ENCODE data around the gene TOP2B. TPM values are rescaled to one million over a fixed set of nuclear protein-coding genes. Genes with fewer than 3 reads are reported as not detected.

TOP2B gene
- total RNA-seq, 1 donor from 2014 or later: 52.7 TPM

DNA sequence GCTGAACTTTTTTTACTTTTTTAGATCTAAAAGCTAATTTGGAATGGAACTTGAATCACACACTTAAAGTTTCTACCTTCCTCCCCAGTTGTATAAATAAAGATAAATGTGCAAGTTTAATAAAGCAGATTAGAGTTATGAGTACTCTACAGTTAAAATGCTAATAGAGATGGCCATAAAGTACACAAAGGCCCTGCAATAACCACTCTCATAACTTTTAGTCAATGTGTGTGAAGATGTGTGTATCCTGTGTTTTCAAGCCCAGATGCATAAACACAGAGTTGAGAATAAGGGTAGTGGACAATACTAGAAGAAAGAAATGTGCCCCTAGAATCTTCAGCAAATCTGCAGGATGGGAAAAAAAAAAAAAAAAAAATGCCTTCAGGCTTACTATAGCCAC is 45.3 kb downstream of the TOP2B start:
- no peak for ATAC-seq

DNA sequence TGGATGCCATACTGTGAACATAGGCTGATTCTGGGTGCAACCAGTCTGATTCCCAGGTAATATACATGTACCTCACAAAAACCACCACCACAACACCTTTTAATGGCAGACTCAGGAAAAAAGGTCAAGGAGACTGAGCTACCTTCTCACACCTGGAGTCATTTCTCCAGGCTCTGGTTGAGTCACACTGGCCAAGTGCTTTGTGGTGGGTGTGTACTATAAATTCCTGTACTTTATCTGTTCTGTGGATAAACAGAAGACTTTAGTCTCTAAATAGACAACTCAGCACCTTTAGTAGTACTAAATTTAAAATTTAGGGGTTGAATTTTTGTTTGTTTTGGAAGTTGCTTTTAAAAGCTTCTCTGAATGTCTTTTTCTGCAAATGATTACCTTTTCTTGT is 46.7 kb downstream of the TOP2B start:
- ATAC-seq: no peak

DNA sequence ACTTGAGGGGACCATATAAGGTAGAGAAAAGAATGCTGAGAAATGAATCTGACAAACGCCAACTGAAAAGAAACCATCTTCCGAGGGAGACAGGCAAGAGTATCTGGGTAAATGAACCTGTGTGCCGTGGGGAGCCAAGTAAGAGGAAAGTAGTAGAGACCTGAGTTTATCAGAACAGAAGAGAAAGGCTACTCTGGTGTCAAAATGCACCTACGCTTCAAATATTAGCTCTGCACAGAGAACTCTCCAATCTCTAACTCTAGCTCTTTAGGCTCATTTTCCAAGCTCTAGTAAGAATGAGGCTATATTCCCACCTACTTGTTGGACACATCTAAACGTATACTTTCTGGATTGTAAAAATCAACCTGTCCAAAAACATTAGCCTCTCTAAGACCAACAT is 53.5 kb downstream of the TOP2B start:
- no peak for ATAC-seq

DNA sequence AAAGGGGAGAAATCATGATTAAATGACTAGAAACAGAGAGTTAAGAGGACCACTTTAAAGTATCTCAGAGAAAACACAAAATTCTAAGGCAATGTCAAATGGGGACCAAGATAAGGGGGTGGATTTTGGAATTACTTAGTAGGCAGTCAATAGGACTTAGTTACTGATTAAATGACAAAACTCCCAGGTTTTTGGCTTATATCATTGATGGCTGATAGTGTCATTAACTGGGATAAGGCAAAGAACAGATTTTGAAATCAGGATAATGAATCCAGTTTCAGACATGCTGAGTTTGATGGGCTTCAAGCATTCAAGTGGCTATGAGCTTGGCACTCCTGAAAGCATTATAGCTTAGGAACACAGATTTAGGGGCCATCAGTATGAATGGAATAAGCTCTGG is 53.9 kb downstream of the TOP2B start:
- ATAC-seq: no peak

DNA sequence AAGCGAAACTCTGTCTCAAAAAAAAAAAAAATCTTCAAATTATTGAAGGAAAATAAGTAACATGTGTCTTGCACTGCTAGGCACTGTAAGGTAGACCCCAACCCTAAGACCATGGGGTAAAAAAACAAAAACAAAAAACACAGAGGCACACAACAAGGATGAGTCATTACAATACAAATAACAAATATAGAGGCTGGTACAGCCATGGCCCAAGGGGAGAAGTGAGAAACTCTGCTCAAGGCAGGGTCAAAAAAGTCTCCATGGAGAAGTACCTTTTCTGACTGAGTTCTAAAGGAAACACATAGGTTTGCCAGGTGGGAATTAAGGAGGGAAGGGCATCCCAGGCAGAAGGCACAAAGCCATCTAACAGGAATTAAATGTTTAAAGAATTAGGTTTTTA is 54.5 kb downstream of the TOP2B start:
- ATAC-seq: no peak

DNA sequence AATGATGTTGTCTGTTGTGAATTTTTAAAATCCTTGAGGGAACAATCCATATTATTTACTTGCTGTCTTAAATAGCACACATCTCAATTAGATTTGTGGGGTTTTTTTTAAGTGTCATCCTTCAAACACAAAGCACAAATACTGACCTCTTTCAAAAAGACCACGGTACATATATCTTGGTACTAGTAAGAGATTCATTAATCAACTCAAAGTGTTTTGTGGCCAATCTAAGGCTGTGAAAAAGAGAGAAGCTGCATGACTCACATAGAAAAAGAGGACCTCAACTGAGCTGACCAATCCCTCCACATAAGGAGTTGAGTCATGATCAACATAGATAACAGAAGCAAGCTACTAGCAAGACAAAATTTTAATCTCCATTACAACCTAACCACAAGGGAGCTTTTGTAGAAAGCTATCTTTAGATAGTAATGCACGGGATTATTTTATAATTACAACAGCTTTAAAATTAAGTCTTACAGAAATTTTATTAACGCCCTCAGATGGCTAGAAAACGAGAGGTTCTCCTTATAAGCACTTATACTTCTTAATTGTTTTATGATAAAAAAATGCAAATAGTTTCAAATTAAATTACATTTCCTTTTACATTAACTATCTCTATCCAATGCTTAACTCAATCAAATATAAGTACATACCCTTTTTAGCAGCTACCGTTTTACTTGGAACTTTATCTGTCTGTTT is 60.5 kb downstream of the TOP2B start:
- ATAC-seq: no peak

DNA sequence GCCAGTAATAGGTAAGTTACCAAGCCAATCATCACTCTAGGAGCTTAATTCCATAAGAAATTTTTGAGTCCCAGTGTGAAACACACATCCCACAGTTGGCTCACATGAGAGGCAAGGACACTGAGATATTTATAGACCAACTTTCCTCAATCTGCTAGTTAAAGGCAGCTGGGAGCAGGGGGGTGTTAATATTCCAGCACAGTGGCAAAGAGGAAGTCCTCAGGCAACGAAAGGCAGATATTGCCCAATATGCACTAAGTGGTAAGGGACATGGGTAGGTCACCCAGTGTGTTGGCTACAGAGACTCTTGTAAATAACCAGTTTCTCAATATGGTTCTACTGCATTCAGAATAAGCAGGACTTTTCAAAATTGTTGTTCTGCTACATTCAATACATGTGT is 61.0 kb downstream of the TOP2B start:
- peak; percentile 36 for ATAC-seq

DNA sequence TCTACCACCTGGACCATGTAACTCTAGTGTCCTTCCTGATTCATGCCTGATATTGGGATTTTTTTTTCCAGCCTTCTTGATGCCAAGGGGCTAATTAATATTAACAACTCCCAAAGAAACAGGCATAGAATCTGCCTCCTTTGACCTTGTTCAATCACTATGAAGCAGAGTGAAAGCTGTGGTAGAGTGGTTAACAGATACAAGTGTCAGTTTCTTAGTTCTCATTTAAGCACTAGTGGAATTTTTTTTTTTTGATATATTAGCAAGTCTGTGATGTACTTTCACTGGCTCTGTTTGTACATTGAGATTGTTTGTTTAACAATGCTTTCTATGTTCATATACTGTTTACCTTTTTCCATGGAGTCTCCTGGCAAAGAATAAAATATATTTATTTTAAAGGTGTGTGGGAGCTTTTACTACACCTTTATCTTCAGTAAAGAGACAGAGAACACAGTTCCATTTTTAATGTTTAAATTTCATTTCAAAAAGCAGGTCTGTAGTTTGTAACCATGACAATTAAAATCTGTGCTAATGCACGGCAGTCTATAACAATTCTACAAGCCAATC is 67.1 kb downstream of the TOP2B start:
- ATAC-seq: no peak

DNA sequence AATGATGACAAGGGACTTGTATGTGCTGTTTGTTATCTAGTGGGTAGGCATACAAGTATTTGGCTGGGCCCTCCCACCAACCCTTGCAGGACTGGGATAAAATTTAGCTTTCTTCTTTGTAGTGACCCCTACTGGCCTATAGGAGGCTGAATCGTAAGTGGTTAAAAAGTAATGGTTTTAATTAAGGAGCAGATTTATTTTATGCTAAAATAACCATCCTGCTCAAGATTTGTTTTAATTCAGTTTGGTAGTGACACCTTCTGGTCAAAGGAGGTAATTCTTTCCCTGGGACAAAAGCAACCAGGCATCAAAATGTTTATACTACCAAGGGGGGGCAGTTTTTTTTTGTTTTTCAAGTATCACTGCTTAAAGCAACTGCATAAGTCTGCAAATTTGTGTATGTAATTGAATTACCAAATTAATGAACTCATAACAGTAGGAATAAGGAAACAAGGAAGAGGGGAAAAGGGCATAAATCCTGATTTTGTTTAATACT is 70.7 kb downstream of the TOP2B start:
- peak; percentile 58 for ATAC-seq

DNA sequence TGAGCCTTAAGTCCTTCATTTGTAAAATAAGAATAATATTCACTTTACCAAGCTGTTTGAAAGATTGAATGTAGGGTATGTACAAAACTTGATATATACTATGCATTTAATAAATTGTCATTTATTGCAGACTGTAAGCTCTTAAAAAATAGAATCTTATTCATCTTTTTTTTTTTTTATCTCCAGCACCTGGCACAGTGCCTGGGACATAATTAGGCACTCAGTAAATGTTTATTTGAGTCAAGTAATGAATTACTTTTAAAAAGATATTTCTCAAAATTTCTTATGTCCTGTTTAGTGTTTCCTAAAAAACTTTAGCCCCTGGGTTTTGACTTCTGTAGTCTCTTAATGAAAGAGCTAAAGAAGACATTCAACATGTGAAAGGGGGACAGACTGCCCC is 71.7 kb downstream of the TOP2B start:
- no peak for ATAC-seq

DNA sequence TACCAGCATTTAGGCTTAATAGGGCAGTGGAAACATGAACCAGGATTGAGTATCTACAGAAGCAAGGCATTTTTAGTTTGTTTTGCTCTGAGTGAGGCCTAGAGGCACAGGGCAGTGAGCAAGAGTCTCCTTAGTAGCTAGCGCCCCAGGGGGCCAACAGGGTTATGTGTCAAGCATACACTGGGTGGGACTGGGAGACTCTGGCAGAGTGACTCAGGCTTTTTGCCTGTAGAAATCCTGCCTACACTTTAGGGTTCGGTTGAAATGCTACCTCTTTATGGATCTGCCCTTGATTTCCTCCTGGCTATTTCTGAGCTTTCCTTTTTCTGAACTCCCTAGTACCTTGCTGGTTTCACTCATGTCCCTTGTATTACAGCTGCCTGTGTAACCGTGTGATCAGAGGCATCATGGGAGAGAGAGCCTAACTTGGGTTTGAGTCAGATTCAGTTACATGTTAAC is 72.2 kb downstream of the TOP2B start:
- peak; percentile 85 for ATAC-seq

DNA sequence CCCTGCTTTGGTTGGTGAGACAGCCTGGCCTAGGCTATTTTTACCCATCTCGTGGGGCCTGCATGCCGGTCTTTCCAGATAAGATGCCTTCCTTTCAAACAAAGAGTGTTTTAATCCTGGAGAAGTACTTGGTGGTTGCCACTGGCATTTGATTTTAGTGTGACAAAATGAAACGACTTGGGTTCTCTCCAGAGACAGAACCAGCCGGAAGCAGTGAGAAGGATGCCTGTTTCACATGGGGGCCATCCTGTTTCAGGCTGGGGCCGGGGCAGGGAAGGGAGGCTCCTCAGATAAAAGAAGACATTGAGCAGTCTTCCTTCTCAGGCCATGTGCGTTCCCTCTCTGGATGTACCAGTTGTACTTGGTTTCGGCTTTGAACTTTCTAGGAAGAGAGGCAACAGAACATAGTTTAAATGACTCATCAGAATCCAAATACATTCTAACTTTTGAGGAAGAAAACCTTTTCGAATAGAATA is 74.9 kb downstream of the TOP2B start:
- ATAC-seq: no peak

DNA sequence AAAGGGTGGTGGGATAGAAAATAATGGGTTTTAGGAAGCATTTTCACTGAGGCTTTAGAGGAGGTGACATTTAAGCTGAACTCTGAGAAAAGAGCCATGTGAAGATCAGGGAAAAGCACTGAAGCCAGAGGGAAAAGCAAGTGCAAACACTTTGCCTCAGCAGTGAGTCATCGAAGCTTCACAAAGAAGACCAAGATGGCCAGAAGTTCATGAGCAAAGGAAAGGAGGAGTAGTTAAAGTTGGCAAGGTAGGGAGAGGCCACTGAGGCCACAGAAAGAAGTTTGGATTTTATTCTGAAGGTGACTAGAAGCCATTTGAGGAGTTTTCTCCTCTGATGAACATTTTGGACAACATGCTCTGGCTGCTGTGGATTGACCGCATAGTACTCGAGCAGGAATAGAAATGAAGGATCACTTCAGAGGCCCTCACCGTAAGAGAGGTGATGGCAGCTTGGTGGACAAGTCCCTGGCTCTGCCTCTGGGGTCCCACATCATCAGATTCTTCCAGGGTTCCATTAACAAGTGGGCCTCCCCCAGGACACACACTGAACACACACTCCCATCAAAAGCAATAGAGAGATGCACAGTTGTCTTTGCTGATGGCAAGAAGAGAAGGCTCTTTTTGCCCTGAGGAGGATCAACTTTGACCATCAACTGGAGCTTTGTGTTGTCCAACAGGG is 75.5 kb downstream of the TOP2B start:
- ATAC-seq: no peak

DNA sequence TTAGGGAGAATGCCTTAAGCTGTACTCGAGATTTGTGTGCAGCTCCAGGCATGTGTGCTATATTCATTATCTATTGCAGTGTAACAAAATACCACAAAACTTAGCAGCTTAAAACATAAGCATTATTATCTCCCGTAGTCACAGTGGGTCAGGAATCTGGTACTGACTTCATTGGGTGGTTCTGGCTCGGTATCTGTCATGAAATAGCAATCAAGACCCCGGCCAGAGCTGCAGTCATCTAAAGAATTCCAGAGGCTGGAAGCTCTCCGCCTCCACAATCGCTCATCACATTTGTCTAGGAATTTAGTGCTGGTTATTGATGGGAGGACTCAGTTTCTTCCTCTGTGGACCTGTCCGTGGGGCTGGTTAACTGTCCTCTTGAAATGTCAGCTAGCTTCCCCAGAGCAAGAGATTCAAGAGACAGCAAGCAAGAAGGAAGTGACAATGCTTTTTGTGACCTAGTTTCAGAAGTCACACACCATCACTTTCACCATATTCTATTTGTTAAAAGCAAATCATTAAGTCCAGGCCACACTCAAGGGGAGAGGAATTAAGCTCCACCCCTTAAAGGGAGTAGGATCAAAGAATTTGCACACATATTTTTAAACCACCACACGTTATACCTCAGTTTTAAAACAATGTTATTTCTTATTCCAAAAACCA is 76.1 kb downstream of the TOP2B start:
- ATAC-seq: no peak

DNA sequence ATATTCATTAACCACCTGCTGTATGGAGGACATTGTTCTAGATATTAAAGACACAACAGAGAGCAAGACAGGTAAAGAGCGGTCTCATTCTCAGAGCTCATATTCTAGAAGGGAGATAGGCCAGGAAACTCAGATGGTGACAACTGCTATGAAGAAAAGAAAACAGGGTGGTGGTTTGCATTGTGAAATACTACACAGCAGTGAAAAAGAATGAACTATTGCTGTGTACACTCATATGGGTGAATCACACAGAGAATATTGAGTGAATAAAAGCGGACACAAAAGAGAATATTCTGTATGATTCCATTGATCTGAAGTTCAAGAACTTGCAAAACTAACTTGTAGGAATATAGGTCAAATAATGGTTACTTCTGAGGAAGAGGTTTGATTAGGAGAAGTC is 76.7 kb downstream of the TOP2B start:
- no peak for ATAC-seq

DNA sequence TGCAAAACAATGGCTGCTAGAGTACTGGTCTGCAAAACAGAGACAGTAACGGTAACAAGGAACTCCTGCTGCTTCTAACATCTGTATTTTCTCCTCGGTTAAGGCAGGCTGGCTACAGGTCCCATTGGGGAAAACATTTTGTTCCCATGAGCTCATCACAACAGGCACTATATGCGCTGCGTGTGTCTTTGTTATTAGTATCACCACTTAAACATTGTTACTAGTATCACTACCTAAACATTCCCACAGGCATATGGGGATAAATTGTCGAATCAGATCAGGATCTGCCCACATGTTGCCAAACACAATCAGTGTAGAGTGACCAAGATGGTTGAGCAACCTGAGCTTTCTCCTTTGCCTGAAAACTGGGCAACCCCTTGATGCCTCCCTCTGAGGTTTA is 77.2 kb downstream of the TOP2B start:
- ATAC-seq: no peak

DNA sequence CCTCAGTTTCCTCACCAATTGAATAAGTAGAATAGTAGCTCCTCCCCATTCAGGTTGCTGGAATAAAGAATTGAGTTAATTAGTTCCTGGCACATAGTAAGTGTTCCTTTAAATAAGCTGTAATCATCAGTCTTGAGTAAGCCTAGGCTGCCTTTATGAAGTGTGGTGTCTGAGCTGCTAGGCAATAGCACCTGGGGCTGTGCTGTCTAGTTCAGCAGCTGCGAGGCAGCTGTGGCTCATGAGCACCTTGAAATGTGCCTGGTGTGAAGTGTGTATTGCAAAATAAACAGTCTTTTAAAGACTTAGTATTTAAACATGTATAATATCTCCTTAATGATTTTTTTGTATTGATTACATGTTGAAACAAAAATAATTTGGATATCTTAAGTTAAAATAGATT is 77.6 kb downstream of the TOP2B start:
- peak; percentile 48 for ATAC-seq

DNA sequence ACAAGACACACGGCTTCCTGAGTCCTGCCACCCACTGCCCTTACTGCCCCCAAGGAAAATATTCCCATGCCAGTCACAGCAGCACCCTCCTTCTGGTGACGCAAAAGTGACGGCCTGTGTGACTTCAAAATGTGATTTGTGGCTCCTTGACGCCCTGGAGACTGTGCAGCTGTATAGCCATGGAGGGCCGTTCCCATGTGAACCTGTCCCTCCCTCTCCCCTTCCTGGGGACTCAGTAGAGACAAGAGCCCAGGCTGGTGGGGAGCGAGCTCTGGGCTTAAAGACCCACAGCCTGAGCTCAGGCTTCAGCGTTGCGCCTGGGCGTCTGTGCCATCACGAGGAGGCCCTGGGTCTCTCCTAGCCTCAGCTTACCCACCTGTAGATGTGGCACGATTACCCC is 78.2 kb downstream of the TOP2B start:
- no peak for ATAC-seq

DNA sequence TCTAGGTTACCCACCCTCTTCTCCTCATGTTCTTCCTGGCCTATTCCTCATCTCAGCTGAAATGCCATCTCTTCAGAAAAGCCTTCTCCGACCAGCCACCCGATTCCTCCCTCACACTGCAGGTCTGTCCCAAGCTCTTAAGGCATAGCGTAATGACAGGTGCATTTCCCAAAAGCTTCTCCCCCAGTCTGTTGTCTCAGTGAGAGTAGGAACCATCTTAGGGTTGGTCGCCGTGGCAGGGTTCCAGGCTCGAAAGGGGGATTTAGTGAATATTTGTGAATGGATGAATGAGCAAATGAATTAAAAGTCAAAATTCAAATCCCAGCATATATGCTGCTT is 78.6 kb downstream of the TOP2B start:
- ATAC-seq: no peak

DNA sequence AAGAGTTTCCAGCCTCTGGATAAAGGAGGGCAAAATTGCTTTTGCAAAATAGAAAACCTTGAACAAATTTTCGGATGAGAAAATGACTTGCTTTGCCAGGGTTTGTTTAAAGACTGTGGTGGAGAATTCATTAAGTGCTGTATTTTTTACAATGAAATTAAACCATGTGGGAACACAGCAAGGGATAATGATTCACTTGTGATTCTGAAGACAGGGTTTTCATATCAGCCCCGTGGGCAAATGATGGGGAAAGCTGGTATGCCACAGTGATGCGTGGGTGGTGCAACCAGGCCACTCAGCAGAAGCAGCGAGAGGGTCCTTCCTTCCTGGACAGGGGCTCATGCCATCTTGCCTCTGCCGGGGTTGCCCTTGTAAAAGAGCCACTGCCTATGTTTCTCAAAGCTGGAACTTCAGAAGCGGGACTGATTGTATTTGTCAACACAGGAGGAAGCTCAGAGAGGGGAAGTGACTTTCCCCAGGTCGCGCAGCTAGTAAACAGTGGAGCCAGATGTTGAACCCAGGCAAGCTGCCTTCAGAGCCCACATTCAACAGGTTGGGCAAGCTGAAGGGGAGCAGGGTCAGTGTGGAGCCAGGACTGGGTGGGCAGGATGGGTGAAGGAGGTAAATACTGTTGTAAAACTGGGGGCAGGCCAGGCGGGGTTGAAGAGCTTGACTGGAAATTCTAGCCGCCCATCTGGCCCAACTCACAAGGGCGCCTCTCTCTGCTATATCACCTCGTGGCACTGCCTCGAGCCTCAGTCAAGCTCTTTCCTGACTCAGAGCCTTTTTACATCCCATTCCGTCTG is 79.1 kb downstream of the TOP2B start:
- ATAC-seq: no peak

DNA sequence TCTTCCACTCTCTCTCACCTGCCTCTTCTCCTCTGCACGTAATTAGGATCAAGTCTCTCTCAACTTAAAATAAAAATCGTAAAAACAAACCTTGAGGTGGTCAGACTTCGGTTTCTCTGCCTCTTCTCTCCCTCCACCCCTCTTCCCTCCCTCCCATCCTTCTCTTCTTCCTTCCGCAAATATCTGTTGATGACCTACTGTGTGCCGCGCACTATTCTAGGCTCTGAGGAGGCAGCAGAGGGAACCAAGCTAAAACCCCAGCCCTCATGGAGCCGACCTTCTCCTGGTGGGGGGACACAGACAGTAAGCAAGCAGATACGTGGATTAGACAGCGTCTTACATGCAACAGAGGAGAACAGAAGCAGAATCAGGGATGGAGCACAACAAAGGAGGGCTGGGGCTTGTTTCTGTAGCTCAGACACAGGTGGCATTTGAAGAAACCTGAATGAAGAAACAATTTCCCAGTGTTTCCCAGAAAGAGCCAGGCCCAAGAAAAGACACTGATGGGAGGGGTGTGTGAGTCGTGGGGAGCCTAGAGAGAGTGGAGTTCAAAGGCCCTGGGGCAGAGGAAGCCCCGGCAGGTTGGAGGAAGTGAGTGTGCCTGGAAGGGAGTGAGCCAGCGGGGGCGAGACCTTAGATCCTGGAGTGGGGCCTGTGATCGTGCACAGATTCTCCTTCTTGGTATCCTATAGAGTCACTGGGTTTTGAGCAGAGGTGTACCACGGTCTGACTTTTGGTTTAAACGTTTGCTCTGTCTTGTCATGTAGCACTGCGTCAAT is 80.5 kb downstream of the TOP2B start:
- ATAC-seq: no peak

DNA sequence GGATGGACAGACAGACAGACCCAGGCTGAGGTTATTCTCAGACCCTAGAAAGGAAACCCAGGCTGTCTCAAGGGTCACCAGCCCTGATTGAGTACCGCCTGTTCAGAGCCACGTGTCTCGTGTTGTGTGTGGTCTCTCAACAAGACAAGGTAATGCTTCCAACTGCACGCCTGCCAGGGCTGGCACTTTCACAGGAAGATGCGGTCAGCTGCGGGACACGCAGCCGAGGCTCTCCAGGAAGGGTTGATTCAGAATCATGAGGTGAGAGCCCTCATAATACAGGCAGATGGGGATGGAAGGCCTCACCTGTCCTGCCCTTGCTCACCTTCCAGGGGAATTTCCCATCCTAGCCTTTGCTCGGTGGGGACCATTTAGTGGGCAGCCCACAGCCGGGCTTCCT is 81.4 kb downstream of the TOP2B start:
- ATAC-seq: no peak
